Natural killer cell (primary cell): ENCODE measurements around the gene CCT6B. TPM values are rescaled to one million over a fixed set of nuclear protein-coding genes. Genes with fewer than 3 reads are reported as not detected.

Source experiments
- ATAC-seq, 3 donors: fragments of 150-1000 bp in 2 of 3; fragments of 200-7000 bp in 1 of 3; cut with Tn5 transposase; 1 replicate in 1 of 3; 2 replicates in 2 of 3; pipeline ENCODE4 v1.10.0; 2021; ENCODE audit warnings: mild to moderate bottlenecking in 2 of 3, moderate library complexity in 2 of 3
- DNase-seq, 2 donors: peaks; one replicate each; pipeline versions ENCODE4 v3.0.0 to v3.0.0-alpha.2; 2013 to 2021; ENCODE audit warnings: mixed read lengths in 1 of 2
- H3K27ac ChIP-seq: one replicate; pipeline ENCODE4 v1.5.1; 2013; ENCODE audit warnings: mild to moderate bottlenecking, low read length
- H3K27me3 ChIP-seq: one replicate; pipeline ENCODE4 v1.6.1; 2013; ENCODE audit warnings: low read length; ENCODE audit not compliant: control insufficient read depth, insufficient read depth
- H3K36me3 ChIP-seq: one replicate; pipeline ENCODE4 v1.6.1; 2013; ENCODE audit warnings: low read length; ENCODE audit not compliant: control insufficient read depth, insufficient read depth
- H3K4me1 ChIP-seq: one replicate; pipeline ENCODE4 v1.6.1; 2013; ENCODE audit warnings: low read length; ENCODE audit not compliant: control insufficient read depth, insufficient read depth
- H3K4me3 ChIP-seq: one replicate; pipeline ENCODE4 v1.5.1; 2013; ENCODE audit warnings: low read length
- H3K9me3 ChIP-seq: one replicate; pipeline ENCODE4 v1.6.1; 2013; ENCODE audit warnings: low read length; ENCODE audit not compliant: control insufficient read depth, insufficient read depth
- H3K27ac Mint-ChIP-seq, 2 donors: one replicate each; pipeline ENCODE4 v1.8.0; 2022; ENCODE audit warnings: mild to moderate bottlenecking in 2 of 2, mixed read lengths in 2 of 2, moderate library complexity in 1 of 2
- H3K27me3 Mint-ChIP-seq, 2 donors: one replicate each; pipeline ENCODE4 v1.8.0; 2022; ENCODE audit warnings: low read depth in 2 of 2, mixed read lengths in 2 of 2
- H3K36me3 Mint-ChIP-seq: one replicate; pipeline ENCODE4 v1.8.0; 2022; ENCODE audit warnings: mixed read lengths
- H3K4me1 Mint-ChIP-seq, 2 donors: one replicate each; pipeline ENCODE4 v1.8.0; 2022; ENCODE audit warnings: mixed read lengths in 2 of 2
- H3K4me3 Mint-ChIP-seq: one replicate; pipeline ENCODE4 v1.8.0; 2022; ENCODE audit warnings: mild to moderate bottlenecking, moderate library complexity, mixed read lengths
- H3K9me3 Mint-ChIP-seq, 2 donors: one replicate each; pipeline ENCODE4 v1.8.0; 2022; ENCODE audit warnings: mixed read lengths in 2 of 2
- CTCF ChIP-seq: fragments of 200-600 bp; IDR thresholded peaks from one replicate; pipeline ENCODE4 v1.8.0; 2022; ENCODE audit warnings: antibody characterized with exemption
- WGBS: methylation state at CpG from one replicate; pipeline ENCODE4 v1.1.7; 2013; ENCODE audit warnings: missing lambda C conversion rate; ENCODE audit not compliant: insufficient coverage; 5-methylcytosine and 5-hydroxymethylcytosine counted together
- intact Hi-C: fragments of 100-400 bp; cut with micrococcal nuclease; formaldehyde crosslinking; loops from one replicate; pipeline ENCODE4 v1.14.2; 2022
- total RNA-seq, 4 donors: library from RNA; stranded (reverse); fragments of 120-200 nt in 1 of 4; gene quantifications; one replicate each; pipeline versions ENCODE4 v1.2.3 to v1.2.4, GENCODE V29; 2013 to 2022

Gene CCT6B
- total RNA-seq, 3 donors from 2014 or later (not counting 1 experiment from before 2014, with no cell fraction given), result 4.1 to 4.7 (median 4.3) TPM

GRCh38 chr17:34883106-34884000 lies 77.9 kb downstream of the CCT6B start:
- TF ChIP-seq CTCF, result no peak
- no peaks in the 10 kb centered on the region for H3K9me3 Mint-ChIP-seq
- 45% methylated on average over 10 of the region's 12 CpGs for WGBS
- H3K4me3 Mint-ChIP-seq, result no peak overlapping the region
- DNase-seq (no peak), ATAC-seq (no peak)
- Histone ChIP-seq H3K27ac (no peak overlapping the region), H3K27me3 (no peaks in the 10 kb centered on the region), H3K4me1 (no peaks in the 10 kb centered on the region), H3K36me3 (no peaks in the 10 kb centered on the region), H3K9me3 (no peaks in the 10 kb centered on the region), H3K4me3 (no peak overlapping the region)
- peaks cover 16 to 25% of the 10 kb centered on the region in 2 donors for H3K27me3 Mint-ChIP-seq
- intact Hi-C loops, result no loop called here
- no peaks in the 10 kb centered on the region for H3K36me3 Mint-ChIP-seq
- no peaks in the 10 kb centered on the region for H3K4me1 Mint-ChIP-seq
- H3K27ac Mint-ChIP-seq, result no peak overlapping the region

GRCh38 chr17:34879146-34879545 lies 82.1 kb downstream of the CCT6B start:
- H3K9me3 Mint-ChIP-seq, result no peaks in the 10 kb centered on the region
- Histone ChIP-seq H3K9me3 (no peaks in the 10 kb centered on the region), H3K27me3 (no peaks in the 10 kb centered on the region), H3K4me1 (no peaks in the 10 kb centered on the region), H3K4me3 (no peak overlapping the region), H3K27ac (no peak overlapping the region), H3K36me3 (no peaks in the 10 kb centered on the region)
- H3K27me3 Mint-ChIP-seq, result peaks cover 11 to 28% of the 10 kb centered on the region in 2 donors
- WGBS, result 56% methylated on average over 3 of the region's 3 CpGs
- H3K36me3 Mint-ChIP-seq, result no peaks in the 10 kb centered on the region
- H3K4me1 Mint-ChIP-seq, result no peaks in the 10 kb centered on the region
- intact Hi-C loops, result no loop called here
- H3K4me3 Mint-ChIP-seq, result no peak overlapping the region
- H3K27ac Mint-ChIP-seq, result no peak overlapping the region
- no peak for ATAC-seq
- TF ChIP-seq CTCF, result no peak
- DNase-seq, result no peak

Other genes with a start within 250 kb of the CCT6B start
- gene ZNF830, start 80 bp upstream of the CCT6B start, total RNA-seq, result 10 to 100 TPM; 33.2 to 44.4 (median 34.3) TPM
- gene LIG3, start 19.1 kb upstream of the CCT6B start, total RNA-seq, result 10 to 100 TPM; 70.2 to 83.7 (median 72.0) TPM
- 10 to 100 TPM; 50.0 to 86.6 (median 75.9) TPM for gene RFFL, start 102.2 kb upstream of the CCT6B start, total RNA-seq
- 10 to 100 TPM; 15.4 to 27.0 (median 22.7) TPM for gene RAD51D, start 158.4 kb upstream of the CCT6B start, total RNA-seq
- gene FNDC8, start 160.2 kb upstream of the CCT6B start, total RNA-seq, result not detected
- 1 to 10 TPM; 4.0 to 7.9 (median 6.1) TPM for gene NLE1, start 180.8 kb upstream of the CCT6B start, total RNA-seq
- 1 to 10 TPM in 2 of 3 donors, under 1 TPM in 1; 0.78 to 1.4 (median 1.2) TPM for gene UNC45B, start 186.4 kb upstream of the CCT6B start, total RNA-seq
- not detected for gene SLC35G3, start 232.9 kb upstream of the CCT6B start, total RNA-seq